Mesodermal cell (in vitro differentiated cells): ENCODE measurements around the gene GJC1.

Experiments
- H3K27ac ChIP-seq: 2 replicates; pipeline ENCODE4 v1.7.0; 2013; ENCODE audit warnings: mild to moderate bottlenecking, low read depth, low read length, moderate library complexity; ENCODE audit not compliant: severe bottlenecking
- H3K36me3 ChIP-seq: 2 replicates; pipeline ENCODE4 v1.7.1; 2013; ENCODE audit warnings: mild to moderate bottlenecking, low read length, moderate library complexity; ENCODE audit not compliant: control insufficient read depth, insufficient read depth
- H3K4me1 ChIP-seq: one replicate; pipeline ENCODE4 v1.7.1; 2013; ENCODE audit warnings: mild to moderate bottlenecking, low read length; ENCODE audit not compliant: insufficient read depth, control insufficient read depth, poor library complexity, severe bottlenecking
- H3K4me3 ChIP-seq: 2 replicates; pipeline ENCODE4 v1.7.0; 2013; ENCODE audit warnings: low read length, control low read depth, mild to moderate bottlenecking; ENCODE audit not compliant: insufficient read depth, poor library complexity, severe bottlenecking; ENCODE audit errors: extremely low read depth
- H3K9me3 ChIP-seq: 2 replicates; pipeline ENCODE4 v1.7.1; 2013; ENCODE audit warnings: mild to moderate bottlenecking, low read length, moderate library complexity; ENCODE audit not compliant: control insufficient read depth
- WGBS, 2 experiments: methylation state at CpG; one replicate each; pipeline ENCODE4 v1.1.5; 2013; ENCODE audit warnings: missing lambda C conversion rate in 2 of 2; ENCODE audit not compliant: insufficient coverage in 2 of 2; 5-methylcytosine and 5-hydroxymethylcytosine counted together

Gene GJC1

GRCh38 chr17:44787271-44787940 is 42.7 kb downstream of the GJC1 start:
- 88% methylated on average over 14 to 15 of the region's 15 CpGs for WGBS, 2 experiments
- Histone ChIP-seq H3K36me3 (no peaks in the 10 kb centered on the region), H3K9me3 (no peaks in the 10 kb centered on the region), H3K4me3 (no peak overlapping the region), H3K27ac (no peak overlapping the region), H3K4me1 (peaks cover under 1% of the 10 kb centered on the region)

DNA sequence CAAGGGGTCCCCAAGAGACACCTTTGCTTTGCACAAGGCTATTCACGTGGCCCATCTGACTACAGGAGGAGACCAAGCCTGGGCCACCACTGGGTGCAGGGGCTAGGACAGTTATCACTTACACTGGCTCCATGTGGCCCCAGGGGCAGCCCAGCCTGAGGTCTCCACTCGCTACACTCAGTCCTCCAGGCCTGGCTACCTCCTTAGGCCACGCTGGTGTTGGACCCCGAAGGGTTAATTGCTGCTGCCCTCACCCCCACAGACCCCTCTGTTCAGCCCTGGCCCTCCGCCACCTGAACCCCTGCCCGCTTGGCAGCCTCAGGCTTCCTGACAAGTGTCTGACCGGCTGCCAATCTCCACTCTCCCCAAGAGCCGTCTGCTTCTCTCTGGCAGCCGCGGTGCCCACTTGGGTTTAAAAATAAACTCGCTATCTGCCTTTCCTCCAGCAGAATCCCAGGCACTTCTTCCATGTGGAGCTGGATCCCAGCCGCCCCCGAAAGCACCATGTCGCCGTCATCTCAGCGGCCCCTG is 43.5 kb downstream of the GJC1 start:
- H3K4me3 ChIP-seq, result no peak overlapping the region
- H3K4me1 ChIP-seq, result peaks cover 9% of the 10 kb centered on the region
- no peaks in the 10 kb centered on the region for H3K9me3 ChIP-seq
- no peaks in the 10 kb centered on the region for H3K36me3 ChIP-seq
- H3K27ac ChIP-seq, result no peak overlapping the region
- WGBS, 2 experiments, result 87 to 88% methylated on average over 16 of the region's 16 CpGs

DNA sequence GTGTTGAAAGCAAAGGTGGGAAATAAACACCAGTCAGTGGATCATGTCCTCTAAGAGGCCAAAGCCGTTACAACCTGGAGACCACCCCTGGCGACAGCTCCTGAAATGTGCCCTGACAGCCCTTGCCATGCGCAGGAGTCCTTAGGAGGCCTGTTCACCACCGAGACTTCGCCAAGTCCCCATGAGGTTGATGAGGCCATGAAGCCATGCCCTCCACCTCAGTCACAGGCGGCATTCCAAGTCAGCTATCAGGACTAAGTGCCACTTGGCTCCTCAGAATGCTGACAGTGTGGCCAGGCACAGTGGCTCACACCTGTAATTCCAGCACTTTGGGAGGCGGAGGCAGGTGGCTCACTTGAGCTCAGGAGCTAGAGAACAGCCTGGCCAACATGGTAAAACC is 44.2 kb downstream of the GJC1 start:
- Histone ChIP-seq H3K36me3 (no peaks in the 10 kb centered on the region), H3K4me3 (no peak overlapping the region), H3K9me3 (no peaks in the 10 kb centered on the region), H3K27ac (no peak overlapping the region), H3K4me1 (peaks cover 15% of the 10 kb centered on the region)
- WGBS, 2 experiments, result 95 to 97% methylated on average over 6 to 7 of the region's 7 CpGs

DNA sequence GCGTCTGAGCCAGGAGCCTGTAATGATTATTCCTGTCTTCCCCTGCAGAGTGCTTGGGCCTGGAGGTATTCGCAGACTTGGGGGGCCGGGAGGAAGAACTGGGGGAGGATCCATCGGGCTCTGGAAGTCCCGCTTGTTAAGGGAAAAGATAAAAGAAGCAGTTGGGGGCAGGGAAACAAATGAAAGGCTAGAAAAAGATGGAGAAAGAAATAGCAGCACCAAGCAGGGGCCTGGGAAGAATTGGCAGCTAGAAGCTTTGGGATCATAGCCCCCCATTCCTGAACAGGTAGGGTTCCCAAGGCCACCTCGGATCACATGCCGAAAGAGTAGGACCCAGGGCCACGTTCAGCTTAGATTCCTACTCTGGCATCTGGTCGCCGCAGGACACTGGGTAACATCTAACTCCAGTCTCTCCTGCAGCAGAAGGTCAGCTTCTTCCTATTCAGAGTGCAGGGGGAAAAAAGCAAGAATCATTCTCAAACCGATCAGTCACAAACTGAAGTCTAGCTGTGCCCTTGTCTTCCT is 47.7 kb downstream of the GJC1 start:
- no peaks in the 10 kb centered on the region for H3K36me3 ChIP-seq
- H3K27ac ChIP-seq, result peak overlapping the region; percentile 49
- no peak overlapping the region for H3K4me3 ChIP-seq
- H3K4me1 ChIP-seq, result peaks cover 15% of the 10 kb centered on the region
- 51 to 53% methylated on average over 10 of the region's 11 CpGs for WGBS, 2 experiments
- no peaks in the 10 kb centered on the region for H3K9me3 ChIP-seq

DNA sequence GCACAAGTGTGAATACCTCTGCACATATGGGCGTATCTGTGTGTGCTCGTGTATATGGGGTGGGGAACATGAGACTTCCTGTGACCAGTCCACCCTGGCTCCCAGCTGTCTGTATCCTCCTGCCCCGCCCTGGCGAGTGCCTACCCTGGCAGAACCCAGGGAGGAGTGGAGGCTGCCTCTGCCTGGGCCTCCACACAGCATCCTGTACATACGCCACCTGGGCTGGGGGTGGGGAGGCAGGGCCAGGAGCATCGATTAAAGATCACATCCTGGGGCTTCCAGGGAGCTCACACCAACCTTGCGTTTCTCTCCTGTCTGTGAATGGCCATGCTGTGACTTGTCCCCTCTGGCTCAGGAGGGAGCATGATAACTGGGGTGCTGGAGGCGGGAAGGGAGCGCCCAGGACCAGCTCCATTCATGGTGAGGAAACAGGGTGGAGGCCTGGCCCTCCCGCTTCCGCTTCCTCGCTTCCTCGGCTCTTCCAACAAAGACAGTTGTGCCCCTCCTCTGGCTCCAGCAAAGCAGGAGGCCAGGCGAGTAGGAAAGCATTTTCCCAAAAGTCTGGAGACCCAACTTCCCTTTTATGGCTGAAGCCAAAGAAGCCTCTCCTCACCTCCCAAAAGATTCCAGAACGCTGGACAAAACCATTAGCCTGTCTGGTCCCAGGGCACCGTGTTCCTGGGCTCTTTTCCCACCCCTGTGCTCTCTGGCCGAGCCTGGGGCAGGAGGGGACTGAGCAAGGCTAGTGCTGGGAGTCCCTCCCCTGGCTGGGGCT is 48.3 kb downstream of the GJC1 start:
- Histone ChIP-seq H3K36me3 (no peaks in the 10 kb centered on the region), H3K9me3 (no peaks in the 10 kb centered on the region), H3K4me3 (no peak overlapping the region), H3K4me1 (peaks cover 15% of the 10 kb centered on the region), H3K27ac (peak overlapping the region; percentile 49)
- WGBS, 2 experiments, result 65 to 75% methylated on average over 13 of the region's 17 CpGs

DNA sequence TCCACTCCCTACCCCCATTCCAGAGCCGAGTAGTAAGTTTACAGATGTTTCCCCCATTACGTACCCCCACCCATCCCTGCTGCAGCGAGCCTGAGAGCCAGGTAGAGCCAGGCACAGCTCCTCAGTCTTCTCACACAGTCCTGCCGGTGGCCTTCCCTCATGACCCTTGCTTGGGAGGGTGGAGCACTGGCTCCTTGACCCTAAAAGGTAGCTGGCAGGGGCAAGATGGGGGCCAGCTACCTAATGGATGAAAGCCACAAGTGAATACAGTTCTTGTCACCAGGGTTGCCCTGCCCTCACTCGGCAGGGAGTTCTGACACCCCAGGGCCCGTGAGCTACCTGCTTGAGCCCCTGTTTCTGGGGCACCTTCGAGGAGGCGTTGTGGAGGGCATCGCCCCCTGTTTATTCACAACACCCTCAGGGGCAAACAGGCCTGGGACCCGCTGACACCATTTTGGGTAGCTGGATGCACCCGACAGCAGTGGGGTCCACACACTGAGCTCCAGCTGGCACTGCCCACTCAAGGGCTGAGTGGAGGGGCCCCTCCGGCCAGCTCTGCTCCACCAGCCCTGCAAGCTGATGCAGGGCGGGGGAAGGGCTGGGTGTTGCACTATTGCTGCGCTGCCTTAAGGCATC is 49.1 kb downstream of the GJC1 start:
- H3K27ac ChIP-seq, result no peak overlapping the region
- peaks cover 15% of the 10 kb centered on the region for H3K4me1 ChIP-seq
- WGBS, 2 experiments, result 95 to 97% methylated on average over 12 to 14 of the region's 14 CpGs
- no peaks in the 10 kb centered on the region for H3K36me3 ChIP-seq
- H3K9me3 ChIP-seq, result no peaks in the 10 kb centered on the region
- no peak overlapping the region for H3K4me3 ChIP-seq

GRCh38 chr17:44780161-44780560 is 49.9 kb downstream of the GJC1 start:
- WGBS, 2 experiments, result 96% methylated on average over 7 to 8 of the region's 12 CpGs
- Histone ChIP-seq H3K4me1 (peaks cover 15% of the 10 kb centered on the region), H3K27ac (no peak overlapping the region), H3K4me3 (no peak overlapping the region), H3K36me3 (no peaks in the 10 kb centered on the region), H3K9me3 (no peaks in the 10 kb centered on the region)

DNA sequence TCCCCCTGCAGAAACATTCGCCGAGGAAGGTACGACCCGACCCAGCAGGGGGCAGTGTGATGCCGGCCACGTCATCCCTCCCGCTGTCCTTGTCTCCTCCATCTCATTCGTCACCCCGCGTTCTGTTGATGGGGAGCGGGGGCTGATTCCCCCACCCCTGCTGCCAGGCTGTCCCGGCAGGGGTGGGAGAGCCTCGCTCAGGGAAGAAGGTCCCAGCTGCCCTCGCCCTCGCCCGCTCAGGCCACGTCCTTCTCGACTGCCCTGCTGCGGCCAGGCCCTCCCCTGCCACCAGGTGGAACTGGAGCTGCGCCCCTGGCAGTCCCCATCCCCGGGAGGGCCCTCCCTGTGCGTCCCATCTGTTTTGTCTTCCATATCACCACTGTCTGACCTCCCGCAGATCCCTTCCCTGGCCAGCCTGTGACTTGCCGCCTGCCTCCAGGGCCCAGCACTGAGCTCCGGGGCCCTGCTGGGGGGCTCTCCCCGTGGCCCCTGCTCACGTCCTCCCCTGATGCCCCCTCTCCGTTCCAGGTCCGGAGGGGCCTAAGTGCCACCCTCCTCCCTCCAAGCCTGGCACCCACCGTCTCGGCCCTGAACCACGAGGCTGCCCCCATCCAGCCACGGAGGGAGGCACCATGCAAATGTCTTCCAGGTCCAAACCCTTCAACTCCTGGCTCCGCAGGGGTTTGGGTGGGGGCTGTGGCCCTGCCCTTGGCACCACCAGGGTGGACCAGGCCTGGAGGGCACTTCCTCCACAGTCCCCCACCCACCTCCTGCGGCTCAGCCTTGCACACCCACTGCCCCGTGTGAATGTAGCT is 50.7 kb downstream of the GJC1 start:
- 35 to 36% methylated on average over 26 to 27 of the region's 36 CpGs for WGBS, 2 experiments
- no peaks in the 10 kb centered on the region for H3K36me3 ChIP-seq
- no peak overlapping the region for H3K27ac ChIP-seq
- H3K4me3 ChIP-seq, result peak overlapping the region; percentile 24
- H3K4me1 ChIP-seq, result peaks cover 15% of the 10 kb centered on the region
- no peaks in the 10 kb centered on the region for H3K9me3 ChIP-seq

DNA sequence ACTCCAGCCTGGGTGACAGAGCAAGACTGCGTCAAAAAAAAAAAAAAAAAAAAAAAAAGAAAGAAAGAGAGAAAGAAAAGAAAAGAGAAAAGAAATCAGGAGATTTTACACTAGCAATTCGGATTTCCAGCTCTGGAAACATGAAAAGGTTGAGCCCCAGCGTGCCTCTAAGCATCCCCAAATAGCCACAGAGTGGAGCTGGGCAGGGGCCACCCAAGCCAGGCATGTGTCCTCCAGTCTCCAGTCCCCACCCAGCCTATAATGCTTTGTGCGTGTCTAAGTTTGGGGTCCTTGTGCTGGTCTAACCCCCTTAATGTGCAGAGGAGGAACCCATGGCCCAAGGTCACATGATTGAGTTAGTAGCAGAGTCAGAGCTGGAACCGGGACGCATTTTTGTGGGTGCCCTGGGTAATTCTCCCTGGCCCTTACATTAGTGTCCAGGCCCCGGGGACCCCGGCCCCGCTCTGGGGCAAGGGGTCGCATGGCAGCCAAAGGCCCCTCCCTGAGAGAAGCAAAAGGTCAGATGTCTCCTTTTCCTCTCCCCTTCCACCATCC is 51.4 kb downstream of the GJC1 start:
- no peaks in the 10 kb centered on the region for H3K9me3 ChIP-seq
- peaks cover 15% of the 10 kb centered on the region for H3K4me1 ChIP-seq
- no peaks in the 10 kb centered on the region for H3K36me3 ChIP-seq
- 41 to 45% methylated on average over 8 of the region's 10 CpGs for WGBS, 2 experiments
- H3K27ac ChIP-seq, result no peak overlapping the region
- H3K4me3 ChIP-seq, result peak overlapping the region; percentile 24
